ENCODE results near the gene PPT1. TPM values are rescaled to one million over a fixed set of nuclear protein-coding genes. Genes with fewer than 3 reads are reported as not detected.

The PPT1 gene
- total RNA-seq, 1 donor from 2014 or later, result 82.7 TPM

DNA sequence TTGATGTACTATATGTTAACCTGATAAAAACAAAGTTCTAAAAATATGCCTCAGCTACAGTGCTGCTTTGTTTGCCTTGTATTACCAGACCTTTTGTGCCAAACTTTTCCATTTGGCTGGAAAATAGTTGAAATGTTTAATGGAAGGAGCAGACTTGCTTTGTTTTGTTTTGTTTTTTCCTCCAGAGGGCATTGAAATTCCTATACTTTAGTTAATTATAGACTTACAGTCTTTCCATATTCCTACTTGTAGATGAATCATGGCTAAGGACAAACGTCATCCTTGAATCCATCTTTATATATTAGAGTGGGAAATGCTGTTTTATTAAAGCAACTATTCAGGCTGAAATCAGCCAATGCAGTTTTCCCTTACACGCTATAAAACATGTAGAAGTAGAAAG is 49.8 kb downstream of the PPT1 start:
- TF ChIP-seq, protein P1, sequence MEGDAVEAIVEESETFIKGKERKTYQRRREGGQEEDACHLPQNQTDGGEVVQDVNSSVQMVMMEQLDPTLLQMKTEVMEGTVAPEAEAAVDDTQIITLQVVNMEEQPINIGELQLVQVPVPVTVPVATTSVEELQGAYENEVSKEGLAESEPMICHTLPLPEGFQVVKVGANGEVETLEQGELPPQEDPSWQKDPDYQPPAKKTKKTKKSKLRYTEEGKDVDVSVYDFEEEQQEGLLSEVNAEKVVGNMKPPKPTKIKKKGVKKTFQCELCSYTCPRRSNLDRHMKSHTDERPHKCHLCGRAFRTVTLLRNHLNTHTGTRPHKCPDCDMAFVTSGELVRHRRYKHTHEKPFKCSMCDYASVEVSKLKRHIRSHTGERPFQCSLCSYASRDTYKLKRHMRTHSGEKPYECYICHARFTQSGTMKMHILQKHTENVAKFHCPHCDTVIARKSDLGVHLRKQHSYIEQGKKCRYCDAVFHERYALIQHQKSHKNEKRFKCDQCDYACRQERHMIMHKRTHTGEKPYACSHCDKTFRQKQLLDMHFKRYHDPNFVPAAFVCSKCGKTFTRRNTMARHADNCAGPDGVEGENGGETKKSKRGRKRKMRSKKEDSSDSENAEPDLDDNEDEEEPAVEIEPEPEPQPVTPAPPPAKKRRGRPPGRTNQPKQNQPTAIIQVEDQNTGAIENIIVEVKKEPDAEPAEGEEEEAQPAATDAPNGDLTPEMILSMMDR (IDR thresholded peaks at IDR 0.05; ENCODE audit: insufficient read depth, low read length, poor library complexity, severe bottlenecking), result no peak

DNA sequence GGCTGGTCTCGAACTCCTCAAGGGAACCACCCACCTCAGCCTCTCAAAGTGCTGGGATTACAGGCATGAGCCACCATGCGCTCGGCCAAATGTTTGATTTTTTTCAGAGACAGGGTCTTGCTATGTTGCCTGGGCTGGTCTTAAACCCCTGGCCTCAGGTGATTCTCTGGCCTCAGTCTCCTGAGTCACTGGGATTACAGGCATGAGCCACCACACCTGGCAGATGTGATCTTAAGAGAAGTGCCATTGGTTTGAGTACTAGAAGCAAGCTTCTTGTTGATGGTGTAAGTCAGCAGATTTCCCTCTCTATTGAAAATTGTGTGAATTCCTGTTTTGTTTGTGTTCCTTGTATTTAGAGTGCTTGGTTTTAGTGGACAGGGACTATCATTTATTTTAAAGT is 51.3 kb downstream of the PPT1 start:
- peaks cover 2% of the 10 kb centered on the region for H3K36me3 ChIP-seq (ENCODE audit: control insufficient read depth, insufficient read depth, low read length)
- no peak overlapping the region for H3K4me3 ChIP-seq (ENCODE audit: low read depth, low read length)
- TF ChIP-seq, protein P1 (IDR thresholded peaks at IDR 0.05; ENCODE audit: insufficient read depth, low read length, poor library complexity, severe bottlenecking), result no peak
- H3K27me3 ChIP-seq (ENCODE audit: control insufficient read depth, insufficient read depth, low read length), result no peaks in the 10 kb centered on the region
- DNase-seq (ENCODE audit: low read depth), result no peak

More for the DNA sequence above, 49.8 kb downstream of the PPT1 start:
- Histone ChIP-seq H3K27me3 (ENCODE audit: control insufficient read depth, insufficient read depth, low read length) (no peaks in the 10 kb centered on the region), H3K36me3 (ENCODE audit: control insufficient read depth, insufficient read depth, low read length) (peaks cover 2% of the 10 kb centered on the region), H3K4me3 (ENCODE audit: low read depth, low read length) (no peak overlapping the region)
- no peak for DNase-seq (ENCODE audit: low read depth)

DNA sequence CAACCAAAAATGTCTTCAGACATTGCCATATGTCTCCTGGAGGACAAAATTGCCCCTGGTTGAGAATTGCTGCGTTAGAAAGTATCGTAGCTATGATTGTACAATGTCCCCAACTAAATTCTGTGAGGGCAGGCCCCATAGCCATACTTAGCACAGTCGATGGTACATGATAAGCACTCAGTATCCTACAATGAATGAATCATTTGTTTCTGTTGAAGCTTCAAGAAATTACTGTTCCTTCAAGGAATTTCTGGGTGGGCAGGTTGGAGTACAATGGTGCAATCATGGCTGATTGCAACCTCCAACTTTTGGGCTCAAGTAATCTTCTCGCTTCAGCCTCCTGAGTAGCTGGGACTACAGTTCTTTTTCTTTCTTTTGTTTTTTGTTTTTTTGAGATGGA is 51.9 kb downstream of the PPT1 start:
- TF ChIP-seq, protein P1 (IDR thresholded peaks at IDR 0.05; ENCODE audit: insufficient read depth, low read length, poor library complexity, severe bottlenecking), result no peak
- no peak for DNase-seq (ENCODE audit: low read depth)
- Histone ChIP-seq H3K4me3 (ENCODE audit: low read depth, low read length) (no peak overlapping the region), H3K36me3 (ENCODE audit: control insufficient read depth, insufficient read depth, low read length) (peaks cover 2% of the 10 kb centered on the region), H3K27me3 (ENCODE audit: control insufficient read depth, insufficient read depth, low read length) (no peaks in the 10 kb centered on the region)

DNA sequence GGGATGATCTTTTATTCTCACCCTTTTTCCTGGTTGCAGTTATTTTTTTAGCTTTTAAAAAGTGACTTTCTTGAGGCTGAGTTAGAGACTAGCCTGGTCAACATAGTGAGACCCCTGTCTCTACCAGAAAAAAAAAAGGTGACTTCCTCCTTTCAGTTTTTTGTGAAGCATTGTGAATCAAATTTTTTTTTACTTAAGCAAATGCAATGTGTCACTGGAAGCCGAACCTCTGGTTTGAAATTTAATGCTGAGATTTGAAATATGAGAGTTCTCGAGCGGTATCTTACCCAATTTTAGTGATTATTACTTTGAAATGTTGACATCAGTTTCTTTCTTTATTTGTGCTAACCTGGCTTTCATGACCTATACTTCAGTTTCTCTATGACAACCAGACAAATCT is 52.9 kb downstream of the PPT1 start:
- Histone ChIP-seq H3K4me3 (ENCODE audit: low read depth, low read length) (no peak overlapping the region), H3K36me3 (ENCODE audit: control insufficient read depth, insufficient read depth, low read length) (peaks cover 2% of the 10 kb centered on the region), H3K27me3 (ENCODE audit: control insufficient read depth, insufficient read depth, low read length) (no peaks in the 10 kb centered on the region)
- no peak for DNase-seq (ENCODE audit: low read depth)
- TF ChIP-seq, protein P1 (IDR thresholded peaks at IDR 0.05; ENCODE audit: insufficient read depth, low read length, poor library complexity, severe bottlenecking), result no peak

DNA sequence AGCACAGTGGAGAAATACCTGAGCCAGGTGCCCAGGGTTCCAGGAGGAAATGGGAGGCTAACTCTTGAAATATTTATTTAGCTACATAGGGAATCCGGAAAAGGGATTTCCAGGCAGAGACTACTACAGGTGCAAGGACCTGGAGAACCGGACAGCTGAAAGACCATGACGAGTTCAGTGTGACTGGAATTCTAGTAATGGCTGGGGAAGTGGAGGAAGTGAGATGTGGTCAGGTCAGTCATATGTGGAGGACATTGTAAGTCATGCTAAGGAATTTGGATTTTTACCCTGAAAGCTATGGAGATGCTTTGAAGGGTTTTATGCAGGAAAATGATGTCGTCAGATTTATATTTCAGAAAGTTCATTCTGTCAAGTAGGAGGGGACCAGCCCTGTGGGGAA is 54.7 kb downstream of the PPT1 start:
- Histone ChIP-seq H3K36me3 (ENCODE audit: control insufficient read depth, insufficient read depth, low read length) (peaks cover 2% of the 10 kb centered on the region), H3K4me3 (ENCODE audit: low read depth, low read length) (peak overlapping the region; percentile 87), H3K27me3 (ENCODE audit: control insufficient read depth, insufficient read depth, low read length) (no peaks in the 10 kb centered on the region)
- TF ChIP-seq, protein P1 (IDR thresholded peaks at IDR 0.05; ENCODE audit: insufficient read depth, low read length, poor library complexity, severe bottlenecking), result no peak
- DNase-seq (ENCODE audit: low read depth), result peak; percentile 19

DNA sequence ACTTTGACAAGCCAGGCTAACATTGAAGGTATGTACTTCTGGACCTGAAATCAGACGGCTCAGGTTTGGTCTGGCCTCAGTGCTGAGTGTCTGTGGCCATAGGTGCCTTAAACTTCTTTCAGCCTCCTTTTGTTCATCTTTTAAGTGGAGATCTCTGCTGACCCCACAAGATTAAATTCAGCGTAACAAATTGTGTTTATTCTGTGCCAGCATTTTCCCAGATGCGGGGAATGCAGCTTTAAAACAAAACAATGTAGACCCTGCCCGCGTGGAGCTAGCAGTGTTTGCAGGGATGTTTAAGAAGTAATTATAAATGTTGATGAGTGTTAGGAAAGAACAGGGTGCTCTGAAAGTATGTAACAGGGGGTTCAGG is 55.6 kb downstream of the PPT1 start:
- no peak for DNase-seq (ENCODE audit: low read depth)

More for the DNA sequence above, 55.6 kb downstream of the PPT1 start:
- H3K4me3 ChIP-seq (ENCODE audit: low read depth, low read length), result peak overlapping the region; percentile 87
- TF ChIP-seq, protein P1 (IDR thresholded peaks at IDR 0.05; ENCODE audit: insufficient read depth, low read length, poor library complexity, severe bottlenecking), result no peak
- peaks cover 2% of the 10 kb centered on the region for H3K36me3 ChIP-seq (ENCODE audit: control insufficient read depth, insufficient read depth, low read length)
- H3K27me3 ChIP-seq (ENCODE audit: control insufficient read depth, insufficient read depth, low read length), result no peaks in the 10 kb centered on the region
